CD4-positive, alpha-beta T cell treated with Interleukin-15 for 4 hours (primary cell): Measurements from ENCODE around the gene FRY.

Source experiments
- DNase-seq: peaks from one replicate; pipeline ENCODE4 v3.0.0-alpha.2; 2020; ENCODE audit warnings: low spot score

FRY gene

GRCh38 chr13:32259116-32259515, 227.5 kb downstream of the FRY start:
- no peak for DNase-seq

GRCh38 chr13:32261567-32261966, 230.0 kb downstream of the FRY start:
- DNase-seq = no peak

- DNase-seq = no peak
Measured at GRCh38 chr13:32262165-32262564, 230.6 kb downstream of the FRY start.

- no peak for DNase-seq
Measured at GRCh38 chr13:32262619-32263018, 231.0 kb downstream of the FRY start.

GRCh38 chr13:32264407-32264806, 232.8 kb downstream of the FRY start:
- no peak for DNase-seq

GRCh38 chr13:32265726-32266125, 234.2 kb downstream of the FRY start:
- DNase-seq = no peak

GRCh38 chr13:32266130-32266529, 234.6 kb downstream of the FRY start:
- no peak for DNase-seq

- peak; percentile 36 for DNase-seq
Measured at GRCh38 chr13:32267836-32268439, 236.4 kb downstream of the FRY start.

GRCh38 chr13:32272021-32272683, 240.6 kb downstream of the FRY start:
- DNase-seq = no peak

- DNase-seq = no peak
Measured at GRCh38 chr13:32277839-32278238, 246.3 kb downstream of the FRY start.

GRCh38 chr13:32278426-32278825, 246.9 kb downstream of the FRY start:
- DNase-seq = no peak

GRCh38 chr13:32281096-32281495, 249.5 kb downstream of the FRY start:
- DNase-seq = no peak

- no peak for DNase-seq
Measured at GRCh38 chr13:32282096-32282711, 250.6 kb downstream of the FRY start.

- DNase-seq = no peak
Measured at GRCh38 chr13:32284927-32285632, 253.5 kb downstream of the FRY start.

- DNase-seq = no peak
Measured at GRCh38 chr13:32285633-32285965, 254.0 kb downstream of the FRY start.

- DNase-seq = no peak
Measured at GRCh38 chr13:32297206-32297605, 265.6 kb downstream of the FRY start.

- no peak for DNase-seq
Measured at GRCh38 chr13:32298695-32299094, 267.1 kb downstream of the FRY start.

GRCh38 chr13:32299893-32300292, 268.3 kb downstream of the FRY start:
- DNase-seq = no peak

GRCh38 chr13:32300406-32300805, 268.8 kb downstream of the FRY start:
- no peak for DNase-seq

- no peak for DNase-seq
Measured at GRCh38 chr13:32300920-32301319, 269.3 kb downstream of the FRY start.

GRCh38 chr13:32302461-32302860, 270.9 kb downstream of the FRY start:
- DNase-seq = no peak

- DNase-seq = no peak
Measured at GRCh38 chr13:32305646-32306045, 274.1 kb downstream of the FRY start.
